ENCODE measurements around the gene CTSE. TPM values are rescaled to one million over a fixed set of nuclear protein-coding genes. Genes with fewer than 3 reads are reported as not detected.

The CTSE gene
- polyA plus RNA-seq, 2 of the 4 experiments (the other 2 are of a cell fraction): not detected

DNA sequence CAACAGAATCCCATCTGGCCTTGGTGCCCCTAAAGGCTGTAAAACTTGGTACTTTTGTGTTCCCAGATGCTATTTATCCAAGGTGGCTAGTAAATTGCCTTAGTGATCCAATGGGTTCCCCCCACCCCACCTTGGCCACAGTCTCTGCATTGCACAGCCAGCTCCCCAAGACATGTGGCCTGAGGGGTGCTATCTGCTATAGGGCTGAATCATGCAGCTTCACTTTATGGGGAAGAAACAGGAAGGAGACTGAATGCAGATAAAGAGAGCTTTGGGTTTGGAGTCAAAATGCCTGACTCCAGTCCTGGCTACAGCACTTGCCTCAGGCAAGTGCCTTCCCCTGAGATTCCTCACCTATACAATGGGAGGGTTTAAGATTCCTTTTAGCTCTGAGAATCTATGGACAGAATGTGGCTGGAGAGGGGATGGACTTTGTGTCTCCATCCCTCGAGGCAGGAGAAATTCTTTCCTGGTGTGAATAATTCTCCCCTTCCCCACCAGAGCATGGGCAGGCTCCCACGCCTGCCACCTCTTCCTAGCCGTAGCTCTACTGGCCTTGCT, 35.7 kb upstream of the CTSE start:
- 33% methylated on average over 3 of the region's 3 CpGs for WGBS (ENCODE audit: missing lambda C conversion rate)
- CTCF ChIA-PET: interaction anchor here (0.7 to 1.8 kb wide), 9 partner anchors 11 to 140 kb away, joined by 3 to 4 read pairs (median 4); no protein-coding TSS in a partner anchor
- no peak overlapping the region for H3K4me2 ChIP-seq
- no peak for TF ChIP-seq HEYL (CRISPR knock-in tag; IDR thresholded peaks at IDR 0.05)
- TF ChIP-seq GATA3 (IDR thresholded peaks at IDR 0.05; ENCODE audit: borderline replicate concordance): no peak
- TF ChIP-seq, protein P1, sequence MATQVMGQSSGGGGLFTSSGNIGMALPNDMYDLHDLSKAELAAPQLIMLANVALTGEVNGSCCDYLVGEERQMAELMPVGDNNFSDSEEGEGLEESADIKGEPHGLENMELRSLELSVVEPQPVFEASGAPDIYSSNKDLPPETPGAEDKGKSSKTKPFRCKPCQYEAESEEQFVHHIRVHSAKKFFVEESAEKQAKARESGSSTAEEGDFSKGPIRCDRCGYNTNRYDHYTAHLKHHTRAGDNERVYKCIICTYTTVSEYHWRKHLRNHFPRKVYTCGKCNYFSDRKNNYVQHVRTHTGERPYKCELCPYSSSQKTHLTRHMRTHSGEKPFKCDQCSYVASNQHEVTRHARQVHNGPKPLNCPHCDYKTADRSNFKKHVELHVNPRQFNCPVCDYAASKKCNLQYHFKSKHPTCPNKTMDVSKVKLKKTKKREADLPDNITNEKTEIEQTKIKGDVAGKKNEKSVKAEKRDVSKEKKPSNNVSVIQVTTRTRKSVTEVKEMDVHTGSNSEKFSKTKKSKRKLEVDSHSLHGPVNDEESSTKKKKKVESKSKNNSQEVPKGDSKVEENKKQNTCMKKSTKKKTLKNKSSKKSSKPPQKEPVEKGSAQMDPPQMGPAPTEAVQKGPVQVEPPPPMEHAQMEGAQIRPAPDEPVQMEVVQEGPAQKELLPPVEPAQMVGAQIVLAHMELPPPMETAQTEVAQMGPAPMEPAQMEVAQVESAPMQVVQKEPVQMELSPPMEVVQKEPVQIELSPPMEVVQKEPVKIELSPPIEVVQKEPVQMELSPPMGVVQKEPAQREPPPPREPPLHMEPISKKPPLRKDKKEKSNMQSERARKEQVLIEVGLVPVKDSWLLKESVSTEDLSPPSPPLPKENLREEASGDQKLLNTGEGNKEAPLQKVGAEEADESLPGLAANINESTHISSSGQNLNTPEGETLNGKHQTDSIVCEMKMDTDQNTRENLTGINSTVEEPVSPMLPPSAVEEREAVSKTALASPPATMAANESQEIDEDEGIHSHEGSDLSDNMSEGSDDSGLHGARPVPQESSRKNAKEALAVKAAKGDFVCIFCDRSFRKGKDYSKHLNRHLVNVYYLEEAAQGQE (IDR thresholded peaks at IDR 0.05): no peak
- no peak for TF ChIP-seq SREBF2 (IDR thresholded peaks at IDR 0.05)
- no peak for TF ChIP-seq BHLHE40 (IDR thresholded peaks at IDR 0.05; ENCODE audit: low read depth, low read length)
- TF ChIP-seq FOXS1 (CRISPR knock-in tag; IDR thresholded peaks at IDR 0.05): no peak
- no peak for TF ChIP-seq FOSL2 (IDR thresholded peaks at IDR 0.05)
- TF ChIP-seq FOSL2 (CRISPR knock-in tag; IDR thresholded peaks at IDR 0.05): no peak
- no peak for TF ChIP-seq RCOR1 (IDR thresholded peaks at IDR 0.05; ENCODE audit: low read depth, low read length)
- TF ChIP-seq ZSCAN20 (CRISPR knock-in tag; IDR thresholded peaks at IDR 0.05): no peak
- TF ChIP-seq, protein P2, sequence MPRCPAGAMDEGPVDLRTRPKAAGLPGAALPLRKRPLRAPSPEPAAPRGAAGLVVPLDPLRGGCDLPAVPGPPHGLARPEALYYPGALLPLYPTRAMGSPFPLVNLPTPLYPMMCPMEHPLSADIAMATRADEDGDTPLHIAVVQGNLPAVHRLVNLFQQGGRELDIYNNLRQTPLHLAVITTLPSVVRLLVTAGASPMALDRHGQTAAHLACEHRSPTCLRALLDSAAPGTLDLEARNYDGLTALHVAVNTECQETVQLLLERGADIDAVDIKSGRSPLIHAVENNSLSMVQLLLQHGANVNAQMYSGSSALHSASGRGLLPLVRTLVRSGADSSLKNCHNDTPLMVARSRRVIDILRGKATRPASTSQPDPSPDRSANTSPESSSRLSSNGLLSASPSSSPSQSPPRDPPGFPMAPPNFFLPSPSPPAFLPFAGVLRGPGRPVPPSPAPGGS (IDR thresholded peaks at IDR 0.05): no peak
- no peak for TF ChIP-seq ZNF302 (CRISPR knock-in tag; IDR thresholded peaks at IDR 0.05)
- TF ChIP-seq MAZ (IDR thresholded peaks at IDR 0.05; ENCODE audit: borderline replicate concordance, low read depth, low read length): no peak
- TF ChIP-seq, protein P3, sequence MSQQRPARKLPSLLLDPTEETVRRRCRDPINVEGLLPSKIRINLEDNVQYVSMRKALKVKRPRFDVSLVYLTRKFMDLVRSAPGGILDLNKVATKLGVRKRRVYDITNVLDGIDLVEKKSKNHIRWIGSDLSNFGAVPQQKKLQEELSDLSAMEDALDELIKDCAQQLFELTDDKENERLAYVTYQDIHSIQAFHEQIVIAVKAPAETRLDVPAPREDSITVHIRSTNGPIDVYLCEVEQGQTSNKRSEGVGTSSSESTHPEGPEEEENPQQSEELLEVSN (IDR thresholded peaks at IDR 0.05; ENCODE audit: borderline replicate concordance, low read depth): no peak
- no peak for TF ChIP-seq CHD2 (IDR thresholded peaks at IDR 0.05; ENCODE audit: low read length, partially characterized antibody)
- TF ChIP-seq POLR2A (IDR thresholded peaks at IDR 0.05; ENCODE audit: low read length): no peak
- TF ChIP-seq EHMT2 (IDR thresholded peaks at IDR 0.05; ENCODE audit: low read depth): no peak
- TF ChIP-seq EP300 (IDR thresholded peaks at IDR 0.05): no peak
- TF ChIP-seq JUNB (IDR thresholded peaks at IDR 0.05): no peak
- H3K4me1 ChIP-seq: no peaks in the 10 kb centered on the region
- ATAC-seq: no peak
- no peak for FAIRE-seq
- DNase-seq (ENCODE audit: low read depth in 1 of 2, low spot score in 1 of 2): no peak
- POLR2A ChIA-PET: no interaction called here
- H3K9me3 ChIP-seq: no peaks in the 10 kb centered on the region
- no peak overlapping the region for H3K4me3 ChIP-seq
- H3K27ac ChIP-seq: no peak overlapping the region

DNA sequence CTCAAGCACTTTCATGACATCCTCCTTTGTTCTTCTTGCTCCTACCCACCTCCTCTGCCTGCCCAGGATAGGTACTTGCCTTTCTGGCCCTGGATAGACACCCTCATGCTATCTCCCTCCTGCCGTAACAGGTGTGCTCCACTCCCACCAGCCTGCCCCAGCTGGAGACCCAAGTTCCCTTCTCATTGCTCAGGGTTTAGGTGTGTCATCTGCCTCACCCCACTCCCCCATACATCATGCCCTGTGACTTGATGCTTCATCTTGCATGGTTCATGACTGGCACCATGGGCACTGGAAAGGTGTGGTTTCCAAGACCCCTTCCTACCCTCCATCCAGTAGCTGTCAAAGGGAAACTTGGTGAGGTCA, 35.2 kb upstream of the CTSE start:
- ChIA-PET CTCF (interaction anchor here (0.8 to 1.8 kb wide), 7 partner anchors 10 to 74 kb away, joined by 3 to 4 read pairs (median 4); no protein-coding TSS in a partner anchor), POLR2A (no interaction called here)
- Histone ChIP-seq H3K4me1 (no peaks in the 10 kb centered on the region), H3K9me3 (no peaks in the 10 kb centered on the region), H3K4me2 (no peak overlapping the region), H3K27ac (no peak overlapping the region), H3K4me3 (no peak overlapping the region)
- ATAC-seq (no peak), FAIRE-seq (no peak), DNase-seq (ENCODE audit: low read depth in 1 of 2, low spot score in 1 of 2) (no peak)
- 88% methylated on average over 1 of the region's 1 CpG for WGBS (ENCODE audit: missing lambda C conversion rate)
- no peak for TF ChIP-seq HOXB5 (CRISPR knock-in tag; IDR thresholded peaks at IDR 0.05)
- TF ChIP-seq JUNB (IDR thresholded peaks at IDR 0.05): no peak
- no peak for TF ChIP-seq JUN (IDR thresholded peaks at IDR 0.05)
- no peak for TF ChIP-seq RFX5 (IDR thresholded peaks at IDR 0.05)
- no peak for TF ChIP-seq MAZ (IDR thresholded peaks at IDR 0.05; ENCODE audit: borderline replicate concordance, low read depth, low read length)
- no peak for TF ChIP-seq FOSL2 (IDR thresholded peaks at IDR 0.05)
- no peak for TF ChIP-seq FOSL2 (CRISPR knock-in tag; IDR thresholded peaks at IDR 0.05)
- no peak for TF ChIP-seq NFE2L2 (conservative IDR thresholded peaks at IDR 0.05; ENCODE audit: low read length)
- TF ChIP-seq ESRRA (IDR thresholded peaks at IDR 0.05; ENCODE audit: borderline replicate concordance, low read length): no peak
- TF ChIP-seq POLR2A (IDR thresholded peaks at IDR 0.05; ENCODE audit: low read length): no peak
- TF ChIP-seq NPAS2 (CRISPR knock-in tag; IDR thresholded peaks at IDR 0.05; ENCODE audit: borderline replicate concordance): no peak
- TF ChIP-seq, protein P4, sequence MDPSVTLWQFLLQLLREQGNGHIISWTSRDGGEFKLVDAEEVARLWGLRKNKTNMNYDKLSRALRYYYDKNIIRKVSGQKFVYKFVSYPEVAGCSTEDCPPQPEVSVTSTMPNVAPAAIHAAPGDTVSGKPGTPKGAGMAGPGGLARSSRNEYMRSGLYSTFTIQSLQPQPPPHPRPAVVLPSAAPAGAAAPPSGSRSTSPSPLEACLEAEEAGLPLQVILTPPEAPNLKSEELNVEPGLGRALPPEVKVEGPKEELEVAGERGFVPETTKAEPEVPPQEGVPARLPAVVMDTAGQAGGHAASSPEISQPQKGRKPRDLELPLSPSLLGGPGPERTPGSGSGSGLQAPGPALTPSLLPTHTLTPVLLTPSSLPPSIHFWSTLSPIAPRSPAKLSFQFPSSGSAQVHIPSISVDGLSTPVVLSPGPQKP (IDR thresholded peaks at IDR 0.05; ENCODE audit: low read depth, low read length): no peak
- no peak for TF ChIP-seq ZNF302 (CRISPR knock-in tag; IDR thresholded peaks at IDR 0.05)
- TF ChIP-seq RAD21 (conservative IDR thresholded peaks at IDR 0.05 in 1 of 2, IDR thresholded peaks at IDR 0.05 in 1 of 2): no peak
- TF ChIP-seq ZFP36 (IDR thresholded peaks at IDR 0.05; ENCODE audit: borderline replicate concordance, partially characterized antibody): no peak
- TF ChIP-seq HOXA7 (CRISPR knock-in tag; IDR thresholded peaks at IDR 0.05): no peak
- no peak for TF ChIP-seq HOXB13 (CRISPR knock-in tag; IDR thresholded peaks at IDR 0.05; ENCODE audit: low read depth)
- TF ChIP-seq TFCP2L1 (CRISPR knock-in tag; IDR thresholded peaks at IDR 0.05): no peak
- TF ChIP-seq BHLHE40 (IDR thresholded peaks at IDR 0.05; ENCODE audit: low read depth, low read length): no peak
- TF ChIP-seq, protein P5, sequence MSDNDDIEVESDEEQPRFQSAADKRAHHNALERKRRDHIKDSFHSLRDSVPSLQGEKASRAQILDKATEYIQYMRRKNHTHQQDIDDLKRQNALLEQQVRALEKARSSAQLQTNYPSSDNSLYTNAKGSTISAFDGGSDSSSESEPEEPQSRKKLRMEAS (IDR thresholded peaks at IDR 0.05): no peak
